ENCODE results near the gene ZDHHC23.

ZDHHC23 gene, protein sequence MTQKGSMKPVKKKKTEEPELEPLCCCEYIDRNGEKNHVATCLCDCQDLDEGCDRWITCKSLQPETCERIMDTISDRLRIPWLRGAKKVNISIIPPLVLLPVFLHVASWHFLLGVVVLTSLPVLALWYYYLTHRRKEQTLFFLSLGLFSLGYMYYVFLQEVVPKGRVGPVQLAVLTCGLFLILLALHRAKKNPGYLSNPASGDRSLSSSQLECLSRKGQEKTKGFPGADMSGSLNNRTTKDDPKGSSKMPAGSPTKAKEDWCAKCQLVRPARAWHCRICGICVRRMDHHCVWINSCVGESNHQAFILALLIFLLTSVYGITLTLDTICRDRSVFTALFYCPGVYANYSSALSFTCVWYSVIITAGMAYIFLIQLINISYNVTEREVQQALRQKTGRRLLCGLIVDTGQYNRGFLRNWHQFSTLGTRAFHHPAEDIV

GRCh38 chr3:113947372-113948014, at the start of gene ZDHHC23:
Gene ZDHHC23, plus strand, starts transcription at chr3:113948013. Its CDS starts 790 bp downstream, at chr3:113948803.
- peaks cover 44% of the 10 kb centered on the region for H3K27me3 ChIP-seq (ENCODE audit: control insufficient read depth, insufficient read depth, low read length)
- no peak within 1 kb of the TSS for H3K27ac ChIP-seq (ENCODE audit: low read depth, low read length)
- H3K36me3 ChIP-seq (ENCODE audit: control insufficient read depth, insufficient read depth, low read length), result no peaks in the 10 kb centered on the region
- no peaks in the 10 kb centered on the region for H3K9me3 ChIP-seq (ENCODE audit: control insufficient read depth, insufficient read depth, low read depth, low read length)
- H3K4me3 ChIP-seq (ENCODE audit: low read depth, low read length), result peak within 1 kb of the TSS; percentile 84
- peak within 1 kb of the TSS; percentile 14 for H3K9ac ChIP-seq (ENCODE audit: low read length)
- peaks cover 3% of the 10 kb centered on the region; the same call in 1 of the 2 replicates for H3K4me1 ChIP-seq (ENCODE audit: control insufficient read depth, insufficient read depth, low read length)

DNA sequence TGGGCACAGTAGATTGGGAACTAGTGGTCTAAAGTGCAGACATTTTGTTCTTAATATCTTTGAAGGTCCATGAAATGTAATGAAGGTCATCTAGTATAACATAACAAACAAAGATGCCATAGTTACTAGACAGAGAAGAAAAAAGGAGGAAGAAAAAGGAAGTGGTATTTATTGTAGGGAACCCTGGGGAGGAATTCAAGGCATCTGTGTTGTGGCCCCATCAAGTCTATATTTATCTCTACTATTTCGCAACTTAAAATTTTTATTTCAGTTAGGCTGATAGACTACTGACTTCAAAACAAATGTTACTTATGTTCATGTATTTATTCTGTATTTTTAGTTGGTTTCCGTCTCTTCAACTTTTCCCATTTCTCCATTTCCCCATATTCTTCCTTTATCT, 48.9 kb upstream of the ZDHHC23 start:
- no peaks in the 10 kb centered on the region for H3K27me3 ChIP-seq (ENCODE audit: control insufficient read depth, insufficient read depth, low read length)
- no peak overlapping the region for H3K4me3 ChIP-seq (ENCODE audit: low read depth, low read length)
- H3K9me3 ChIP-seq (ENCODE audit: control insufficient read depth, insufficient read depth, low read depth, low read length), result no peaks in the 10 kb centered on the region
- H3K4me1 ChIP-seq (ENCODE audit: control insufficient read depth, insufficient read depth, low read length), result peaks cover 3% of the 10 kb centered on the region; the same call in 1 of the 2 replicates
- no peak overlapping the region for H3K9ac ChIP-seq (ENCODE audit: low read length)
- H3K27ac ChIP-seq (ENCODE audit: low read depth, low read length), result no peak overlapping the region
- H3K36me3 ChIP-seq (ENCODE audit: control insufficient read depth, insufficient read depth, low read length), result no peaks in the 10 kb centered on the region

GRCh38 chr3:113906568-113907140, 41.2 kb upstream of the ZDHHC23 start:
- Histone ChIP-seq H3K27ac (ENCODE audit: low read depth, low read length) (no peak overlapping the region), H3K36me3 (ENCODE audit: control insufficient read depth, insufficient read depth, low read length) (no peaks in the 10 kb centered on the region), H3K9ac (ENCODE audit: low read length) (no peak overlapping the region), H3K27me3 (ENCODE audit: control insufficient read depth, insufficient read depth, low read length) (no peaks in the 10 kb centered on the region), H3K4me1 (ENCODE audit: control insufficient read depth, insufficient read depth, low read length) (no peaks in the 10 kb centered on the region), H3K4me3 (ENCODE audit: low read depth, low read length) (no peak overlapping the region), H3K9me3 (ENCODE audit: control insufficient read depth, insufficient read depth, low read depth, low read length) (peaks cover 6% of the 10 kb centered on the region; the same call in 1 of the 2 replicates)

GRCh38 chr3:113908133-113908532, 39.7 kb upstream of the ZDHHC23 start:
- no peak overlapping the region for H3K4me3 ChIP-seq (ENCODE audit: low read depth, low read length)
- no peaks in the 10 kb centered on the region for H3K36me3 ChIP-seq (ENCODE audit: control insufficient read depth, insufficient read depth, low read length)
- no peak overlapping the region for H3K27ac ChIP-seq (ENCODE audit: low read depth, low read length)
- no peaks in the 10 kb centered on the region for H3K4me1 ChIP-seq (ENCODE audit: control insufficient read depth, insufficient read depth, low read length)
- H3K9me3 ChIP-seq (ENCODE audit: control insufficient read depth, insufficient read depth, low read depth, low read length), result peaks cover 6% of the 10 kb centered on the region; the same call in 1 of the 2 replicates
- H3K9ac ChIP-seq (ENCODE audit: low read length), result no peak overlapping the region
- no peaks in the 10 kb centered on the region for H3K27me3 ChIP-seq (ENCODE audit: control insufficient read depth, insufficient read depth, low read length)

GRCh38 chr3:113910966-113911365, 36.8 kb upstream of the ZDHHC23 start:
- Histone ChIP-seq H3K27me3 (ENCODE audit: control insufficient read depth, insufficient read depth, low read length) (no peaks in the 10 kb centered on the region), H3K36me3 (ENCODE audit: control insufficient read depth, insufficient read depth, low read length) (no peaks in the 10 kb centered on the region), H3K27ac (ENCODE audit: low read depth, low read length) (no peak overlapping the region), H3K4me1 (ENCODE audit: control insufficient read depth, insufficient read depth, low read length) (no peaks in the 10 kb centered on the region), H3K4me3 (ENCODE audit: low read depth, low read length) (no peak overlapping the region), H3K9ac (ENCODE audit: low read length) (no peak overlapping the region), H3K9me3 (ENCODE audit: control insufficient read depth, insufficient read depth, low read depth, low read length) (no peaks in the 10 kb centered on the region)

DNA sequence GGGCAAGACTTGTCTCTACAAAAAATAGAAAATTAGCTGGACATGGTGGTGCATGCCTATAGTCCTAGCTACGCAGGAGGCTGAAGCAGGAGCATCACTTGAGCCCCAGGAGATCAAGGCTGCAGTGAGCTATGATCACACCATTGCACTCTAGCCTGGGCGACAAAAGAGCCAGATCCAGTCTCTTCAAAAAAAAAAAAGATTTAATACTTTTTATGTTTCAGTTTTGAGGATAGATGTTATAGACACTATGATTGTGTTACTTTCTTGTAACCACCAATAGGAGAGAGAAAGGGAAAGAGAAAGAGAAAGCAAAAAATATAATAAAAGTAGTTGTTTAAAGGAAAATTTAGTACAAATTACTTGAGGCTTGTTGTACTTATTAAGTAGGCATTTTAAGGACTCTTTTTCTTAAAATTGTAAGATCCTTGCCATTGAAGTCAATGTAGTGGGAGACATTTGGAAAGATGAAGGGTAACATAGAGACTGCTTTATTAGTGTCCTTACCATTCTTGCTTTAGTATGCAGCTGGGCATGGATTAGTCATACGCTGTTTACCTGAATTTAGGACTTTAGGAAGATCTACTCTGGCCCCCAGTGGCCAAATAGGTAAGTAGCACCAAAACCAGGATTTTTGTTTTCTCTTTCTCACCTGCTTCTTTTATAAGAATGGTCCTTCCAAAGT, 35.1 kb upstream of the ZDHHC23 start:
- H3K4me1 ChIP-seq (ENCODE audit: control insufficient read depth, insufficient read depth, low read length), result no peaks in the 10 kb centered on the region
- no peaks in the 10 kb centered on the region for H3K9me3 ChIP-seq (ENCODE audit: control insufficient read depth, insufficient read depth, low read depth, low read length)
- no peak overlapping the region for H3K4me3 ChIP-seq (ENCODE audit: low read depth, low read length)
- H3K27me3 ChIP-seq (ENCODE audit: control insufficient read depth, insufficient read depth, low read length), result no peaks in the 10 kb centered on the region
- no peak overlapping the region for H3K9ac ChIP-seq (ENCODE audit: low read length)
- H3K27ac ChIP-seq (ENCODE audit: low read depth, low read length), result no peak overlapping the region
- no peaks in the 10 kb centered on the region for H3K36me3 ChIP-seq (ENCODE audit: control insufficient read depth, insufficient read depth, low read length)

GRCh38 chr3:113914646-113915045, 33.2 kb upstream of the ZDHHC23 start:
- Histone ChIP-seq H3K9ac (ENCODE audit: low read length) (no peak overlapping the region), H3K27me3 (ENCODE audit: control insufficient read depth, insufficient read depth, low read length) (no peaks in the 10 kb centered on the region), H3K36me3 (ENCODE audit: control insufficient read depth, insufficient read depth, low read length) (no peaks in the 10 kb centered on the region), H3K4me1 (ENCODE audit: control insufficient read depth, insufficient read depth, low read length) (no peaks in the 10 kb centered on the region), H3K27ac (ENCODE audit: low read depth, low read length) (no peak overlapping the region), H3K9me3 (ENCODE audit: control insufficient read depth, insufficient read depth, low read depth, low read length) (no peaks in the 10 kb centered on the region), H3K4me3 (ENCODE audit: low read depth, low read length) (no peak overlapping the region)

DNA sequence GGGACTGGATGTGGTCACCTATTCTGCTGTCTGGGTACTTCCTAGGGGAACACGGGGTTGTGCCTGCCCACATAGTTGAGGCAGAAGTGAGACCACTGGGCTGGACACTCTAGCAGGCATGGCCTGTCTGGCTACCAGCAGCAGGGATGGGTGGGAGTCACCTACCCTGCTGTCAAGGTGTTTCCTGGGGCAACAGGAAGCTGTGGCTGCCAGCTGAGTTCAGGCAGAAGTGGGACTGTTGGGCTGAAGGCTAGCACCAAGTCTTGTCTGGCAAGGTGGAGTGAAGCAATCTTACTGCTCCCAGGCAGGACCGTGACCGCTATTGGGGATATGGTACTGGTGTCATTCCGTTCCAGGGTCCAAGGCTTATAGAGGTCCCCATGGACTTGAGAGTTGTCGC, 20.3 kb upstream of the ZDHHC23 start:
- Histone ChIP-seq H3K9ac (ENCODE audit: low read length) (no peak overlapping the region), H3K36me3 (ENCODE audit: control insufficient read depth, insufficient read depth, low read length) (no peaks in the 10 kb centered on the region)

DNA sequence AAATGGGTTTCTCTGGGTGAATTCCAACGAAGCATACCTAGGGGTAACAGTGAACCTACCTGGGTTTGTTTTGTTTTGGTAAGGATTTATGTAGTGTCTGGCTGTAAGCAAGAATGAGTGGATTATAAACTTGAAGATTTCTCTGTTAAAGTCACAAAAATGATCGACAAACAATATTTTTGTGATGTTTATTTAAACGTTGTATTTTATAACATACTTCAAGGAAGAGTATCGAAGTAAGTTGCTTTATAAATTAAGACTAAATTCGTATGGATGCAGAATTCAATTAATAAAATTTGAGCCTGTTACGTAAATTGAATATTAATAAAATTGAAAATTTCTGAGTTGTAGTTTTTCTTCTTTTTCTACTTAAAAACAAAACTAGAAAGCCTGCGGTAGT, 982 bp upstream of the ZDHHC23 start:
- Histone ChIP-seq H3K27me3 (ENCODE audit: control insufficient read depth, insufficient read depth, low read length) (peaks cover 44% of the 10 kb centered on the region), H3K9me3 (ENCODE audit: control insufficient read depth, insufficient read depth, low read depth, low read length) (no peaks in the 10 kb centered on the region), H3K4me1 (ENCODE audit: control insufficient read depth, insufficient read depth, low read length) (peaks cover 6% of the 10 kb centered on the region; the same call in 1 of the 2 replicates), H3K9ac (ENCODE audit: low read length) (no peak overlapping the region), H3K27ac (ENCODE audit: low read depth, low read length) (no peak overlapping the region), H3K36me3 (ENCODE audit: control insufficient read depth, insufficient read depth, low read length) (no peaks in the 10 kb centered on the region), H3K4me3 (ENCODE audit: low read depth, low read length) (peak overlapping the region; percentile 84)

More for the DNA sequence above, 20.3 kb upstream of the ZDHHC23 start:
- H3K27ac ChIP-seq (ENCODE audit: low read depth, low read length), result no peak overlapping the region
- peaks cover 5% of the 10 kb centered on the region for H3K9me3 ChIP-seq (ENCODE audit: control insufficient read depth, insufficient read depth, low read depth, low read length)
- no peak overlapping the region for H3K4me3 ChIP-seq (ENCODE audit: low read depth, low read length)
- no peaks in the 10 kb centered on the region for H3K27me3 ChIP-seq (ENCODE audit: control insufficient read depth, insufficient read depth, low read length)
- H3K4me1 ChIP-seq (ENCODE audit: control insufficient read depth, insufficient read depth, low read length), result peaks cover 6% of the 10 kb centered on the region

- H3K27me3 ChIP-seq (ENCODE audit: control insufficient read depth, insufficient read depth, low read length), result peaks cover 44% of the 10 kb centered on the region
- peak overlapping the region; percentile 84 for H3K4me3 ChIP-seq (ENCODE audit: low read depth, low read length)
- H3K27ac ChIP-seq (ENCODE audit: low read depth, low read length), result no peak overlapping the region
- peak overlapping the region; percentile 5 for H3K9ac ChIP-seq (ENCODE audit: low read length)
- H3K9me3 ChIP-seq (ENCODE audit: control insufficient read depth, insufficient read depth, low read depth, low read length), result no peaks in the 10 kb centered on the region
- H3K36me3 ChIP-seq (ENCODE audit: control insufficient read depth, insufficient read depth, low read length), result no peaks in the 10 kb centered on the region
- no peaks in the 10 kb centered on the region for H3K4me1 ChIP-seq (ENCODE audit: control insufficient read depth, insufficient read depth, low read length)
These were observed 453 bp downstream of the ZDHHC23 start for GRCh38 chr3:113948015-113948917.

Measured in HUES6 (cell line).